GM23248 (cell line): ENCODE measurements around the gene CMIP.

Experiments
- EZH2 ChIP-seq: fragments of 200-600 bp; sonication (generic); IDR thresholded peaks from 2 replicates; pipeline ENCODE4 v1.6.1; 2018; ENCODE audit warnings: antibody characterized with exemption, mild to moderate bottlenecking; ENCODE audit not compliant: insufficient read depth, poor library complexity, severe bottlenecking
- EZH2phosphoT487 ChIP-seq: fragments of 200-600 bp; sonication (generic); IDR thresholded peaks from 2 replicates; pipeline ENCODE4 v1.6.1; 2018; ENCODE audit warnings: antibody characterized with exemption, moderate library complexity, mild to moderate bottlenecking, low read depth; ENCODE audit not compliant: insufficient read depth

DNA sequence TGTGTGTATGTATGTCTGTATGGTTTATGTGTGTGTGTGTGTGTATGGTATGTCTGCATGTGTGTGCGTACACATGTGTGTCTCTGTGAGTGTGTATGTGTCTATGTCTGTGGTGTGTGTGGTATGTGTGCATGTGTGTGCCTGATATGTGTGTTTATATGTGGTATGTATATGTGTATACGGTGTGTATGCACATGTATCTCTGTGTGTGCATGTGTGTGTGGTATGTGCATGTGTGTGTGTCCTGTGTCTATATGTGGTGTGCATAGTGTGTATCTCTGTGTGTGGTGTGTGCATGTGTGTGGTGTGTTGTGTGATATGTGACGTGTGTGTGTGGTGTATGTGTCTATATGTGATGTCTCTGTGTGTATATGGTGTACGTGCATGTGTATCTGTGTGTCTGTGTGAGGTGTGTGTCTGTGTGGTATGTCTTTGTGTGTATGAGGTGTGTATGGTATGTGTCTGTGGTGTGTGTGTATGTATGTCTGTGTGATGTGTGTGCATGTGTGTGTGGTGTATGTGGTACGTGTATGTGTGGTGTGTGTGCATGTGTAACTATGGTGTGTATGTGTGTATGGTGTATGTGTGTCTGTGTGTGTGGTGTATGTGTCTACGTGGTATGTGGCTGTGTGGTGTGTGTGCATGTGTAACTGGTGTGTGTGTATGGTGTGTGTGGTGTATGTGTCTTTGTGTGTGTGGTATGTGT is 170.2 kb downstream of the CMIP start:
- TF ChIP-seq EZH2 (no peak), EZH2phosphoT487 (no peak)
